Muscle layer of colon (tissue), 2 donors: Measurements from ENCODE around the gene VWA2.

ENCODE experiments used
- H3K27ac ChIP-seq: one replicate; pipeline ENCODE4 v1.7.0; 2013; ENCODE audit warnings: low read depth, mild to moderate bottlenecking, low read length, moderate library complexity
- H3K27me3 ChIP-seq, 2 donors: one replicate each; pipeline ENCODE4 v1.7.0; 2013; ENCODE audit warnings: low read length in 2 of 2, mild to moderate bottlenecking in 2 of 2; ENCODE audit not compliant: insufficient read depth in 2 of 2, control insufficient read depth in 1 of 2
- H3K36me3 ChIP-seq: one replicate; pipeline ENCODE4 v1.7.0; 2013; ENCODE audit warnings: mild to moderate bottlenecking, low read length; ENCODE audit not compliant: insufficient read depth
- H3K4me1 ChIP-seq: one replicate; pipeline ENCODE4 v1.7.0; 2013; ENCODE audit warnings: mild to moderate bottlenecking, low read length; ENCODE audit not compliant: insufficient read depth
- H3K4me3 ChIP-seq, 2 donors: one replicate each; pipeline ENCODE4 v1.7.0; 2013; ENCODE audit warnings: low read length in 2 of 2, low read depth in 1 of 2, mild to moderate bottlenecking in 1 of 2, moderate library complexity in 1 of 2
- H3K9ac ChIP-seq: one replicate; pipeline ENCODE4 v1.7.0; 2013; ENCODE audit warnings: low read length
- H3K9me3 ChIP-seq: one replicate; pipeline ENCODE4 v1.7.0; 2013; ENCODE audit warnings: mild to moderate bottlenecking, low read length
- donor health status: abdominal sarcoma.
- donor health status: Adenocarcinoma of cecum.

Gene VWA2

DNA sequence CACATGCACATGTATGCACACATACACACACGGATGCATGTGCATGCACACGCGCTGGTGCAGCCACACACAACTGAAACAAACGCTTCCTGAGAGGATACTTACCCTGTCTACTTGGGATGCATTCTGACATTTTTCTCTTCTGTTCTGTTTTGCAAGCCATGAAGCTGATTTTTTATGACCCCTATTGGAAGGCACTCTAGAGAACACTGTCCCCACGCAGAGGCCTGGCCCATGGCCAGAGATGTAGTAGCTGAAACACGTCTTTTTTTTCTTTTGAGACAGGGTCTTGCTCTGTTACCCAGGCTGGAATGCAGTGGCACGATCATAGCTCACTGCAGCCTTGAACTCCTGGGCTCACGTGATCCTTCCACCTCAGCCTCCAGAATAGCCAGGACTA, 47.9 kb downstream of the VWA2 start:
- Histone ChIP-seq H3K36me3 (no peaks in the 10 kb centered on the region), H3K9ac (no peak overlapping the region), H3K27ac (no peak overlapping the region), H3K9me3 (no peaks in the 10 kb centered on the region), H3K4me3 (no peak overlapping the region), H3K4me1 (no peaks in the 10 kb centered on the region), H3K27me3 (no peaks in the 10 kb centered on the region)

DNA sequence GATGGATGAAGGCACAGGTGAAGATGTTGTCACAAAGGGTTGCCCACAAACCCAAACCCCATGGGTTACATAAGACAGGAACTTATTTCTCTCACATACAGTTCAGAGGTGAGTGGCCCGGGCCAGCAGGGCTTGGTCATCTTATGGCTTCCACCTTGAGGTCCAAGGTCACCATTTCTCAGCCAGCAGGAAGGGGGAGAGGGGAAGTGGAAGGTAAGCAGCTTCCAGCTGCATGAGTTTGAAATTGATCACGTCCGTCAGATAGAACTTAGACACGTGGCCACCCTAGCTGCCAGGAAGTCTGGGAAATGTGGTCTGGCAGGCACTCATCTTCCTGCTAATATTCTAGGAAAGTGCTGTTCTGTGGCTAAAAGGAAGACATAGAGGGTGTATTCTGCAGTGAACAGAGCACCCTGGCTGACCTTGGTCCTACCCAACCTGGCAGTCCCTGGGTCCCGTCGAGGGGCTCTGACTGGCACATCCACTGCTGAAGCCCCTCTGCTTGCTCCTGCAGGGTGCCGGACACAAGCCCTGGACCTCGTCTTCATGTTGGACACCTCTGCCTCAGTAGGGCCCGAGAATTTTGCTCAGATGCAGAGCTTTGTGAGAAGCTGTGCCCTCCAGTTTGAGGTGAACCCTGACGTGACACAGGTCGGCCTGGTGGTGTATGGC, 49.5 kb downstream of the VWA2 start:
- H3K9me3 ChIP-seq: no peaks in the 10 kb centered on the region

DNA sequence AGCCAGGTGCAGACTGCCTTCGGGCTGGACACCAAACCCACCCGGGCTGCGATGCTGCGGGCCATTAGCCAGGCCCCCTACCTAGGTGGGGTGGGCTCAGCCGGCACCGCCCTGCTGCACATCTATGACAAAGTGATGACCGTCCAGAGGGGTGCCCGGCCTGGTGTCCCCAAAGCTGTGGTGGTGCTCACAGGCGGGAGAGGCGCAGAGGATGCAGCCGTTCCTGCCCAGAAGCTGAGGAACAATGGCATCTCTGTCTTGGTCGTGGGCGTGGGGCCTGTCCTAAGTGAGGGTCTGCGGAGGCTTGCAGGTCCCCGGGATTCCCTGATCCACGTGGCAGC, 50.0 kb downstream of the VWA2 start:
- no peaks in the 10 kb centered on the region for H3K36me3 ChIP-seq
- H3K9ac ChIP-seq: no peak overlapping the region
- no peak overlapping the region for H3K4me3 ChIP-seq
- no peak overlapping the region for H3K27ac ChIP-seq
- H3K9me3 ChIP-seq: no peaks in the 10 kb centered on the region
- no peaks in the 10 kb centered on the region for H3K4me1 ChIP-seq
- H3K27me3 ChIP-seq: no peaks in the 10 kb centered on the region

More for the DNA sequence above, 49.5 kb downstream of the VWA2 start:
- no peaks in the 10 kb centered on the region for H3K4me1 ChIP-seq
- no peaks in the 10 kb centered on the region for H3K36me3 ChIP-seq
- no peak overlapping the region for H3K27ac ChIP-seq
- H3K9ac ChIP-seq: no peak overlapping the region
- no peak overlapping the region for H3K4me3 ChIP-seq
- H3K27me3 ChIP-seq: no peaks in the 10 kb centered on the region

DNA sequence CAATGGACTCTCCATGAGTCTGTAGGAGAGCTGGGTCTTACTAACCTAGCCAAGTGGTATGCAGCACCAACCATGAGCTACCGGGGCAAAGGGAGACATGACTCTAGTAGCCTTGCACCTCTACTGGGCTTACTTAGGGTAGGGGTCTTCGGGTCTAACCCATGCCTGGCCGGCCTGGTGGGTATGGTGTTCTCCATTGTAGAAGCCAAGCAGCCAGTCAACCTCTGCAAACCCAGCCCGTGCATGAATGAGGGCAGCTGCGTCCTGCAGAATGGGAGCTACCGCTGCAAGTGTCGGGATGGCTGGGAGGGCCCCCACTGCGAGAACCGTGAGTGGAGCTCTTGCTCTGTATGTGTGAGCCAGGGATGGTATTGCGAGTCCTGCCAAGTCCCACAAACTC, 51.0 kb downstream of the VWA2 start:
- H3K9me3 ChIP-seq: peaks cover under 1% of the 10 kb centered on the region
- H3K4me1 ChIP-seq: no peaks in the 10 kb centered on the region
- H3K27me3 ChIP-seq: no peaks in the 10 kb centered on the region
- no peak overlapping the region for H3K9ac ChIP-seq
- H3K36me3 ChIP-seq: no peaks in the 10 kb centered on the region
- H3K27ac ChIP-seq: no peak overlapping the region
- H3K4me3 ChIP-seq: no peak overlapping the region

DNA sequence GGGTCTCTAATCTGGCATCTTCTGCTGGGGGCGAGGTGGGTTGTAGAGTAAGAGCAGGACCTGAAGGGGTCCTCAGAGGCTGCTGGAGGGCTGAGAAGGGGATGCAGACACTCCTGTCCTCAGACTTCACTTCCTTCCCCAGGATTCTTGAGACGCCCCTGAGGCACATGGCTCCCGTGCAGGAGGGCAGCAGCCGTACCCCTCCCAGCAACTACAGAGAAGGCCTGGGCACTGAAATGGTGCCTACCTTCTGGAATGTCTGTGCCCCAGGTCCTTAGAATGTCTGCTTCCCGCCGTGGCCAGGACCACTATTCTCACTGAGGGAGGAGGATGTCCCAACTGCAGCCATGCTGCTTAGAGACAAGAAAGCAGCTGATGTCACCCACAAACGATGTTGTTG, 52.0 kb downstream of the VWA2 start:
- Histone ChIP-seq H3K9me3 (peaks cover 11% of the 10 kb centered on the region), H3K36me3 (peaks cover 5% of the 10 kb centered on the region), H3K9ac (no peak overlapping the region), H3K27ac (no peak overlapping the region), H3K4me3 (no peak overlapping the region), H3K27me3 (no peaks in the 10 kb centered on the region), H3K4me1 (no peaks in the 10 kb centered on the region)

DNA sequence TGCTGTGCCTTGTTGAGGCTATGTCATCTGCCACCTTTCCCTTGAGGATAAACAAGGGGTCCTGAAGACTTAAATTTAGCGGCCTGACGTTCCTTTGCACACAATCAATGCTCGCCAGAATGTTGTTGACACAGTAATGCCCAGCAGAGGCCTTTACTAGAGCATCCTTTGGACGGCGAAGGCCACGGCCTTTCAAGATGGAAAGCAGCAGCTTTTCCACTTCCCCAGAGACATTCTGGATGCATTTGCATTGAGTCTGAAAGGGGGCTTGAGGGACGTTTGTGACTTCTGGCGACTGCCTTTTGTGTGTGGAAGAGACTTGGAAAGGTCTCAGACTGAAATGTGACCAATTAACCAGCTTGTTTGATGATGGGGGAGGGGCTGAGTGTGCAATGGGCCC, 52.5 kb downstream of the VWA2 start:
- H3K4me3 ChIP-seq: no peak overlapping the region
- no peaks in the 10 kb centered on the region for H3K4me1 ChIP-seq
- H3K9me3 ChIP-seq: peaks cover 13% of the 10 kb centered on the region
- peaks cover 9% of the 10 kb centered on the region for H3K36me3 ChIP-seq
- no peaks in the 10 kb centered on the region for H3K27me3 ChIP-seq
- H3K9ac ChIP-seq: no peak overlapping the region
- H3K27ac ChIP-seq: no peak overlapping the region

DNA sequence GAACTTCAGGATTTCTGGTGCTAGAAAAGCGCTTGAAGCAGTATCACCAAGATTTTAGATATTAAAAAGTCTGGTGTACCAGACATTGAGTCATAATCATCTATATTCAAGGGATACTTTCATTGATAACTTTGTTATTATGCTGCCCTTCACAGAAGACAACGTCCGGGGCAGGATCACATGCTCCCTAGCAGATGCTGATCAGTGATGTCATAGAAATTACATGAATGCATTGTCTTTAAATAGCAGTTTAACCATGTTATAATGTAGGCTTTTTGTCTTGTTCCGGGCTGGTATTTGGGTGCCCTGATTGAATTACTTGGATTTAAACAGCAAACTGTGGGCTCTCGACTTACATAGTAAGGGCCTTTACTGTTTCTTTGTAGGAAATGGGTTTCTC, 54.0 kb downstream of the VWA2 start:
- no peak overlapping the region for H3K9ac ChIP-seq
- H3K27ac ChIP-seq: no peak overlapping the region
- H3K27me3 ChIP-seq: no peaks in the 10 kb centered on the region
- H3K9me3 ChIP-seq: peaks cover 13% of the 10 kb centered on the region
- H3K4me1 ChIP-seq: no peaks in the 10 kb centered on the region
- H3K36me3 ChIP-seq: peaks cover 13% of the 10 kb centered on the region
- no peak overlapping the region for H3K4me3 ChIP-seq

DNA sequence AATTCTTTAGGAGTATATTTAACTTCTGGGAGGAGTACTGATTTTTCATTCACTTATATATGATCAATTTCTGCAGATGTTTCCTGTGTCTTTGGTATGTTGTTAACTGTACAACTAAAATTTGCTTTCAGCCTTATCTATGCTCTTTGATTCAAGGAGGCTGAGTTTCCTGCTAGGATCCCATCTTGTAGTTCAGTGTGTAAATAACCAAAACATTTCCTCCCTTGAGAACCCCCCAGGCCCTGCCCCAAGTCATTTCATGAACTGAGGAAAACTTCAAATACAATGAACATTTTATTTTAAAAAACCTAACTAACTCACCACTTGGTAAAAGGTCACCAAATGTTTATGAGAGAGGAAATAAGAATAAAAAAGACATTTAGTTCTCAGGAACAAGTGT, 55.5 kb downstream of the VWA2 start:
- Histone ChIP-seq H3K27me3 (no peaks in the 10 kb centered on the region), H3K36me3 (peaks cover 13% of the 10 kb centered on the region), H3K4me3 (no peak overlapping the region), H3K9ac (no peak overlapping the region), H3K27ac (no peak overlapping the region), H3K9me3 (peaks cover 13% of the 10 kb centered on the region), H3K4me1 (no peaks in the 10 kb centered on the region)

DNA sequence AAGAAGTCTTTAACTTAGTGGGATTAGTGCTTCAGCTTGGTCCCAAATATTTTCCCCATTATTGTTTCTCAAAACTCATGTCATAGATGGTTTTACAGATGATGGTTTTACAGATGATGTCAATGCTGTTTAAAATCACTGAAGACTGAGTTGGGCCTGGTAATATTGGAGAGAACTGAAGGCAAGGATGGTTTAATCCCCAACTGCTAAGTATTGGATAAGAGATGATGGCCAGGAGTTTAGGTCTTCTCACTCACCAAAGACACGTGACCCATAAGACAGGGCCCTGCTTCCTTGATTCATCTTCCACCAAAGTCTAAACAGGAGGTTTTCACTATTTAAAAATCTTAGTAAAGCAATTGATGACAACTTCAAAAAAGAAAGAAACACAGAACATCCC, 56.3 kb downstream of the VWA2 start:
- H3K4me3 ChIP-seq: no peak overlapping the region
- H3K4me1 ChIP-seq: no peaks in the 10 kb centered on the region
- H3K27me3 ChIP-seq: no peaks in the 10 kb centered on the region
- peaks cover 13% of the 10 kb centered on the region for H3K36me3 ChIP-seq
- no peak overlapping the region for H3K27ac ChIP-seq
- no peak overlapping the region for H3K9ac ChIP-seq
- peaks cover 13% of the 10 kb centered on the region for H3K9me3 ChIP-seq

DNA sequence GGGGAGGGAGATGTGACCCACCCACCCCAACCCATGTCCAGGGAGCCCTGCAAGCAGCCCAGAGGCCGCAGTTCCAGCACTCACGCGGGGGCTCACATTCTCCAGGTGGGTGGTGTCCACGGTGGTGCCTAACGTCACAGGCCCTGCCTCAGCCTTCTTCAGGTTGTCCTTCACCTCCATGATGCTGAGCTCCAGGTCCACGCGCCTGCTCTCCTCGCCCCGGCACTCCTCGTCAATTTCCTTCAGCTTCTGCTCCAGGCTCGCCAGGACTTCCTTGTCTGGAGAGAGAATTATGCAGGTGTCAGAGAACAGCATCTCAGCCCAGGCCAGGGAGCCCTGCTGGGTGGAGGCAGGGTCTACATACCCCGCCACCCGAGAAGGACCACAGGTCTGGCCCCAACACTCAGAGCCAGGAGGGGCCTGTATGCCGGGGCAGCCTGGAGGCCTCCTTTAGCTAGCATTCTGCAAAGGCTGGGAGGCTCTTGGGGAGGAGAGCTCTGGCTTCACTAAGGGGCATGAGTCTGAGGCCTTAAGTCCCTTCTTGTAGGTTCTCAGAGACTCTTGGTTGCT, 58.2 kb downstream of the VWA2 start:
- no peaks in the 10 kb centered on the region for H3K27me3 ChIP-seq

DNA sequence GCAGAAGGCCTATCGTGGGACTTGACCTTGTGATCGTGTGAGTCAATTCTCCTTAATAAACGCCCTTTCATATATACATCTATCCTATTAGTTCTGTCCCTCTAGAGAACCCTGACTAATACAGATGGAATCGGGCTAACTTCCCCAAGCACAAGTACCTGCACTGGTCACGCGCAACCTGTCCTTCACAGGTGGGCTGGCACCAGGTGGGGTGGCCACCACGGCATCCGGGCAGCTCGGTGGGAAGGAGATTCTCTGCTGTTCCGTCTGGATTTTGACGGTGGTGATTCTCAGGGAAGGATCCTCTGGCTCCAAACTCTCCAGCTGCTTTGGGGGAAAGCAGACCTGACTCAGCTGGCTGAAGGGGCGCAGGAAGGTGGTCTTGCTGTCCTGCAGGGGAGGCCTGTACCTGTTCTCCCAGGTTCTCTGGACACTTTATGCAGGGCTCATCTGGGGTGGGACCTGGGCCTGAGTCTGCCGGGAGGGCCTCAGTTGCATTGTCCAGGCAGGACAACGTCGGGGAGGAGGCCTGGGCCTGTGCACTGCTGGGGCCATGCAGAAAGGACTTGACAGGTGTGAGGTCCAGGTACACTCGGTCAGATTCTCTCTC, 61.1 kb downstream of the VWA2 start:
- Histone ChIP-seq H3K4me3 (no peak overlapping the region), H3K4me1 (peaks cover 12% of the 10 kb centered on the region), H3K27me3 (no peaks in the 10 kb centered on the region), H3K36me3 (peaks cover 22% of the 10 kb centered on the region), H3K9me3 (peaks cover 11% of the 10 kb centered on the region), H3K27ac (no peak overlapping the region), H3K9ac (no peak overlapping the region)

More for the DNA sequence above, 58.2 kb downstream of the VWA2 start:
- Histone ChIP-seq H3K4me3 (no peak overlapping the region), H3K27ac (no peak overlapping the region), H3K4me1 (no peaks in the 10 kb centered on the region), H3K9me3 (peaks cover 13% of the 10 kb centered on the region), H3K36me3 (peaks cover 21% of the 10 kb centered on the region), H3K9ac (no peak overlapping the region)

DNA sequence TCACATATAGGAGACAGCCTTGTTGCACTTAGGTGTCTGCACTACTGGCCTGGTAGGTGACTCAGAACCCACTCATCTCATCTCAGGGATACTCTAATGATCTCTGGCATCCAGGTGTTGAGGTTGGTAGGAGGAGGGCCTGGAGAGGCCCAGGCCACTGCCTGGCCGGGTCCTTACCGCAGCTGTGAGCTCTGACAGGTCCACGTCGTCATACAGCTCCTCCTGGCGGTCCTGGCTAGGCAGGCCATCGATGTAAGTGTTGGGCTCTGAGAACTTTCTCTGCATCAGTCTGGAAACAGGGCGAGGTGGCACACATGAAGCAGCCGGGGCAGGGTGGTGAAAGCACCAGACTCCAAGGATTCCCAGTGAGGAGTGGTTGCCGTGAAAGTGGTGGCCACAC, 62.1 kb downstream of the VWA2 start:
- H3K9ac ChIP-seq: no peak overlapping the region
- no peak overlapping the region for H3K4me3 ChIP-seq
- H3K27ac ChIP-seq: no peak overlapping the region
- H3K4me1 ChIP-seq: peaks cover 12% of the 10 kb centered on the region
- H3K36me3 ChIP-seq: peaks cover 16% of the 10 kb centered on the region
- H3K9me3 ChIP-seq: peaks cover under 1% of the 10 kb centered on the region
- H3K27me3 ChIP-seq: no peaks in the 10 kb centered on the region
